Endothelial cell of umbilical vein (primary cell): ENCODE measurements around the gene UGCG. TPM values are rescaled to one million over a fixed set of nuclear protein-coding genes. Genes with fewer than 3 reads are reported as not detected.

Experiments used
- BruUV-seq: library from RNA; stranded (reverse); fragments of 400-500 nt; replicated peaks from 2 replicates; lab custom pipeline; 2021; lab: Mats Ljungman, UMichigan
- CTCF ChIA-PET: fragments of 300-600, 350-600 bp; sonication (Branson Sonifier 250); formaldehyde crosslinking; loops from one replicate; lab custom pipeline; 2021; ENCODE audit warnings: antibody characterized with exemption, inconsistent platforms; lab: Charles Lee
- POLR2A ChIA-PET: fragments of 300-600, 350-600 bp; sonication (Branson Sonifier 250); formaldehyde crosslinking; loops from one replicate; lab custom pipeline; 2021; ENCODE audit warnings: antibody characterized with exemption, inconsistent platforms; lab: Charles Lee
- DNase-seq: peaks from one replicate; pipeline ENCODE4 v3.0.0-alpha.2; 2011; ENCODE audit warnings: low read depth, low spot score
- FAIRE-seq: peaks from 2 replicates; lab custom pipeline; 2011; peaks lifted over from hg19 to GRCh38; lab: Jason Lieb, UNC
- H2AFZ ChIP-seq: 2 replicates; pipeline ENCODE4 v1.6.0; 2012; ENCODE audit warnings: low read depth, low read length, control low read depth, inconsistent platforms
- H3K27ac ChIP-seq: 2 replicates; pipeline ENCODE4 v1.5.1; 2011; ENCODE audit warnings: low read depth, mild to moderate bottlenecking, control low read depth, low read length, moderate library complexity; ENCODE audit not compliant: insufficient read depth
- H3K27me3 ChIP-seq, 2 experiments: 2 replicates each; pipeline versions ENCODE4 v1.6.0 to v1.6.1; 2011; ENCODE audit warnings: low read length in 2 of 2, mixed read lengths in 1 of 2; ENCODE audit not compliant: control insufficient read depth in 2 of 2, insufficient read depth in 2 of 2
- H3K36me3 ChIP-seq, 2 experiments: 2 replicates in 1 of 2; 3 replicates in 1 of 2; pipeline ENCODE4 v1.5.1; 2011; ENCODE audit warnings: low read length in 2 of 2, mild to moderate bottlenecking in 1 of 2, moderate library complexity in 1 of 2; ENCODE audit not compliant: control insufficient read depth in 2 of 2, insufficient read depth in 2 of 2; ENCODE audit errors: extremely low read depth in 1 of 2
- H3K4me1 ChIP-seq: 3 replicates; pipeline ENCODE4 v1.5.1; 2011; ENCODE audit warnings: mild to moderate bottlenecking, low read length; ENCODE audit not compliant: control insufficient read depth, insufficient read depth; ENCODE audit errors: extremely low read depth
- H3K4me2 ChIP-seq: 2 replicates; pipeline ENCODE4 v1.6.1; 2011; ENCODE audit warnings: low read length, control low read depth, mixed read lengths; ENCODE audit not compliant: insufficient read depth
- H3K4me3 ChIP-seq, 3 experiments: fragments of 200-600 bp in 1 of 3; sonication (generic), shearing (Covaris generic) in 1 of 3; replicated peaks in 1 of 3; 2 replicates each; pipeline ENCODE4 v1.5.1; 2011 to 2016; ENCODE audit warnings: control low read depth in 3 of 3, low read length in 3 of 3, mild to moderate bottlenecking in 2 of 3, inconsistent platforms in 1 of 3, low read depth in 1 of 3, moderate library complexity in 1 of 3; ENCODE audit not compliant: insufficient read depth in 1 of 3
- H3K79me2 ChIP-seq: 2 replicates; pipeline ENCODE4 v1.6.0; 2012; ENCODE audit warnings: low read length, inconsistent platforms; ENCODE audit not compliant: control insufficient read depth, insufficient read depth
- H3K9ac ChIP-seq: replicated peaks from 2 replicates; pipeline ENCODE3; 2011; ENCODE audit warnings: low read length, control low read depth; ENCODE audit not compliant: insufficient read depth; ENCODE audit errors: extremely low read depth
- H3K9me1 ChIP-seq: replicated peaks from 3 replicates; pipeline ENCODE4 v1.6.0; 2011; ENCODE audit warnings: mild to moderate bottlenecking, low read length; ENCODE audit not compliant: control insufficient read depth, insufficient read depth; ENCODE audit errors: extremely low read depth
- H3K9me3 ChIP-seq: replicated peaks from 2 replicates; pipeline ENCODE4 v1.5.1; 2012; ENCODE audit warnings: low read length, inconsistent platforms; ENCODE audit not compliant: control insufficient read depth, insufficient read depth
- H4K20me1 ChIP-seq: replicated peaks from 2 replicates; pipeline ENCODE3; 2011; ENCODE audit warnings: mild to moderate bottlenecking, low read length; ENCODE audit not compliant: control insufficient read depth, insufficient read depth; ENCODE audit errors: extremely low read depth
- EZH2 ChIP-seq: IDR thresholded peaks from 2 replicates; pipeline ENCODE4 v1.6.1; 2012; ENCODE audit warnings: borderline replicate concordance, low read depth, mild to moderate bottlenecking, moderate library complexity, low read length, inconsistent platforms; ENCODE audit not compliant: severe bottlenecking
- FOS ChIP-seq: IDR thresholded peaks from 2 replicates; pipeline ENCODE4 v1.6.1; 2011; ENCODE audit warnings: mild to moderate bottlenecking, low read length, moderate library complexity, borderline replicate concordance; ENCODE audit not compliant: insufficient read depth
- GATA2 ChIP-seq: IDR thresholded peaks from 2 replicates; pipeline ENCODE4 v1.7.0; 2011; ENCODE audit warnings: low read depth, mild to moderate bottlenecking, moderate library complexity, mixed read lengths, low read length; ENCODE audit not compliant: insufficient read length, insufficient read depth
- JUN ChIP-seq: IDR thresholded peaks from 2 replicates; pipeline ENCODE4 v1.6.1; 2011; ENCODE audit warnings: borderline replicate concordance, low read depth; ENCODE audit not compliant: insufficient read length, insufficient read depth
- MAX ChIP-seq: IDR thresholded peaks from 2 replicates; pipeline ENCODE4 v1.6.1; 2011; ENCODE audit not compliant: insufficient read depth, insufficient read length
- MYC ChIP-seq: IDR thresholded peaks from one replicate; pipeline ENCODE4 v1.6.1; 2011; ENCODE audit warnings: mild to moderate bottlenecking, low read depth, low read length
- POLR2A ChIP-seq: IDR thresholded peaks from 2 replicates; pipeline ENCODE4 v1.6.1; 2012; ENCODE audit warnings: low read depth, mild to moderate bottlenecking, control low read depth, low read length
- POLR2AphosphoS5 ChIP-seq: IDR thresholded peaks from 2 replicates; pipeline ENCODE4 v1.6.1; 2012; ENCODE audit warnings: low read depth, mild to moderate bottlenecking, control low read depth, low read length, moderate library complexity; ENCODE audit not compliant: insufficient read depth
- dilution Hi-C: fragments of 300-500 bp; cut with MboI; formaldehyde crosslinking; loops from one replicate; pipeline ENCODE4 v1.15.0; 2019; ENCODE audit warnings: low sequenced_read_pairs; ENCODE audit not compliant: extremely low pct_ligation_motif_present
- intact Hi-C: fragments of 100-400 bp; cut with micrococcal nuclease; formaldehyde crosslinking; loops from one replicate; pipeline ENCODE4 v1.10.0; 2022
- polyA plus RNA-seq, 4 experiments: library from polyadenylated mRNA; depleted of rRNA in 3 of 4; stranded (reverse) in 3 of 4; unstranded in 1 of 4; fragments of >200 nt; gene quantifications; 2 replicates each; pipeline versions ENCODE4 v1.2.1 to v1.2.3, GENCODE V29; 2011 to 2012; ENCODE audit warnings: missing spikeins in 1 of 4
- total RNA-seq: library from RNA; stranded (reverse); gene quantifications from 2 replicates; pipeline ENCODE4 v1.2.3, GENCODE V29; 2021
- TF ChIP-seq, protein P1 (sequence below), 2 donors: IDR thresholded peaks; 1 replicate in 1 of 2; 2 replicates in 1 of 2; pipeline ENCODE4 v1.5.1; 2011; ENCODE audit warnings: low read length in 2 of 2, mild to moderate bottlenecking in 2 of 2, moderate library complexity in 2 of 2, control low read depth in 1 of 2, inconsistent platforms in 1 of 2, low read depth in 1 of 2; ENCODE audit not compliant: insufficient read depth in 1 of 2; ENCODE audit errors: extremely low read depth in 1 of 2

UGCG gene
- total and polyA plus RNA-seq, 2 donors (not counting 3 experiments of a cell fraction or from before 2014, with no cell fraction given), result 28.5 to 38.5 TPM

DNA sequence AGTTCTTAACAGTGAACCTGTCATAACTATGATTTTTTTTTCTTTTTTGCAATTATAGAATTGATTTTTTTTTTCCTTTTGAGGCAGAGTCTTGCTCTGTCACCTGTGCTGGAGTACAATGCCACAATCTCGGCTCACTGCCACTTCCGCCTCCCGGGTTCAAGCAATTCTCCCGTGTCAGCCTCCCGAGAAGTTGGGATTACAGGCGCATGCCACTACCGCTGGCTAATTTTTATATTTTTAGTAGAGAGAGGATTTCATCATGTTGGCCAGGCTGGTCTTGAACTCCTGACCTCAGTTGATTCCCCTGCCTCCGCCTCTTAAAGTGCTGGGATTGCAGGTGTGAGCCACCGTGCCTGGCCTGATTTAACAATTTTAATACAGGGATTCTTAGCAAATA, 21.4 kb downstream of the UGCG start:
- no TSS peak for BruUV-seq
- H4K20me1 ChIP-seq, result peaks cover 4% of the 10 kb centered on the region
- FAIRE-seq, result no peak
- peaks cover 88% of the 10 kb centered on the region for H3K79me2 ChIP-seq
- H3K4me1 ChIP-seq, result peaks cover 11% of the 10 kb centered on the region
- ChIA-PET CTCF (no interaction called here), POLR2A (no interaction called here)
- H3K4me2 ChIP-seq, result no peak overlapping the region
- no peak overlapping the region for H3K4me3 ChIP-seq
- no peaks in the 10 kb centered on the region for H3K9me3 ChIP-seq
- intact Hi-C loops (no loop called here), dilution Hi-C loops (no loop called here)
- no peak overlapping the region for H3K27ac ChIP-seq
- H2AFZ ChIP-seq, result no peak overlapping the region
- DNase-seq, result no peak
- no peaks in the 10 kb centered on the region for H3K27me3 ChIP-seq
- H3K9me1 ChIP-seq, result no peaks in the 10 kb centered on the region
- H3K36me3 ChIP-seq, result peaks cover 0 to 2% of the 10 kb centered on the region in 2 experiments
- H3K9ac ChIP-seq, result no peak overlapping the region
- TF ChIP-seq EZH2 (no peak), JUN (no peak), MAX (no peak), GATA2 (no peak), POLR2AphosphoS5 (no peak), POLR2A (no peak), FOS (no peak), MYC (no peak)
- TF ChIP-seq, protein P1, sequence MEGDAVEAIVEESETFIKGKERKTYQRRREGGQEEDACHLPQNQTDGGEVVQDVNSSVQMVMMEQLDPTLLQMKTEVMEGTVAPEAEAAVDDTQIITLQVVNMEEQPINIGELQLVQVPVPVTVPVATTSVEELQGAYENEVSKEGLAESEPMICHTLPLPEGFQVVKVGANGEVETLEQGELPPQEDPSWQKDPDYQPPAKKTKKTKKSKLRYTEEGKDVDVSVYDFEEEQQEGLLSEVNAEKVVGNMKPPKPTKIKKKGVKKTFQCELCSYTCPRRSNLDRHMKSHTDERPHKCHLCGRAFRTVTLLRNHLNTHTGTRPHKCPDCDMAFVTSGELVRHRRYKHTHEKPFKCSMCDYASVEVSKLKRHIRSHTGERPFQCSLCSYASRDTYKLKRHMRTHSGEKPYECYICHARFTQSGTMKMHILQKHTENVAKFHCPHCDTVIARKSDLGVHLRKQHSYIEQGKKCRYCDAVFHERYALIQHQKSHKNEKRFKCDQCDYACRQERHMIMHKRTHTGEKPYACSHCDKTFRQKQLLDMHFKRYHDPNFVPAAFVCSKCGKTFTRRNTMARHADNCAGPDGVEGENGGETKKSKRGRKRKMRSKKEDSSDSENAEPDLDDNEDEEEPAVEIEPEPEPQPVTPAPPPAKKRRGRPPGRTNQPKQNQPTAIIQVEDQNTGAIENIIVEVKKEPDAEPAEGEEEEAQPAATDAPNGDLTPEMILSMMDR (IDR thresholded peaks at IDR 0.05; ENCODE audit: extremely low read depth in 1 of 2, insufficient read depth in 1 of 2, low read depth in 1 of 2, low read length in 2 of 2), result no peak
